Smooth muscle cell (in vitro differentiated cells): ENCODE results near the gene QKI. TPM values are rescaled to one million over a fixed set of nuclear protein-coding genes. Genes with fewer than 3 reads are reported as not detected.

Experiments used
- DNase-seq: peaks from one replicate; lab custom pipeline; 2025; ENCODE audit not compliant: unreplicated experiment; lab: John Stamatoyannopoulos, UW
- H2AFZ ChIP-seq: fragments of 200-600 bp; sonication (generic); 2 replicates; pipeline ENCODE4 v1.6.0; 2016; ENCODE audit warnings: antibody characterized with exemption, low read depth, mild to moderate bottlenecking
- H3F3A ChIP-seq: fragments of 200-600 bp; sonication (generic); 2 replicates; pipeline ENCODE4 v1.6.0; 2017; ENCODE audit warnings: antibody characterized with exemption, low read depth
- H3K27ac ChIP-seq: fragments of 200-600 bp; sonication (generic); 2 replicates; pipeline ENCODE4 v1.5.1; 2016; ENCODE audit warnings: low read depth, mild to moderate bottlenecking
- H3K27me3 ChIP-seq: fragments of 200-600 bp; sonication (generic); 2 replicates; pipeline ENCODE4 v1.6.1; 2016; ENCODE audit warnings: low read depth, mild to moderate bottlenecking
- H3K36me3 ChIP-seq: fragments of 200-600 bp; sonication (generic); 2 replicates; pipeline ENCODE4 v1.5.1; 2016; ENCODE audit warnings: low read depth
- H3K4me1 ChIP-seq: fragments of 200-600 bp; sonication (generic); 2 replicates; pipeline ENCODE4 v1.5.1; 2016; ENCODE audit warnings: low read depth
- H3K4me2 ChIP-seq: fragments of 200-600 bp; sonication (generic); 2 replicates; pipeline ENCODE4 v1.6.0; 2016; ENCODE audit warnings: mild to moderate bottlenecking
- H3K4me3 ChIP-seq: fragments of 200-600 bp; sonication (generic); 2 replicates; pipeline ENCODE4 v1.5.1; 2016; ENCODE audit warnings: mild to moderate bottlenecking
- H3K79me2 ChIP-seq: fragments of 200-600 bp; sonication (generic); 2 replicates; pipeline ENCODE4 v1.6.0; 2016; ENCODE audit warnings: low read depth, mild to moderate bottlenecking
- H3K9ac ChIP-seq: fragments of 200-600 bp; sonication (generic); 2 replicates; pipeline ENCODE4 v1.6.0; 2016; ENCODE audit warnings: low read depth
- H3K9me3 ChIP-seq: fragments of 200-600 bp; sonication (generic); replicated peaks from 2 replicates; pipeline ENCODE4 v1.5.1; 2016; ENCODE audit warnings: low read depth
- H4K20me1 ChIP-seq: fragments of 200-600 bp; sonication (generic); 2 replicates; pipeline ENCODE4 v1.6.0; 2016; ENCODE audit warnings: low read depth
- WGBS: methylation state at CpG from one replicate; pipeline ENCODE4 v1.1.7; 2016; ENCODE audit warnings: low lambda C conversion rate; 5-methylcytosine and 5-hydroxymethylcytosine counted together
- polyA plus RNA-seq: library from polyadenylated mRNA; unstranded; fragments of >200 nt; fragmentation: Nextera tagmentation; extraction: Ambion mirVana; gene quantifications from 2 replicates; pipeline ENCODE4 v1.2.1, GENCODE V29; 2016
- total RNA-seq: library from RNA; depleted of rRNA; stranded (reverse); fragments of >200 nt; gene quantifications from 2 replicates; pipeline ENCODE4 v1.2.3, GENCODE V29; 2014
- TF ChIP-seq, protein P1 (sequence below): fragments of 200-600 bp; sonication (generic); IDR thresholded peaks from 2 replicates; pipeline ENCODE4 v1.5.1; 2017; ENCODE audit warnings: borderline replicate concordance, mild to moderate bottlenecking, antibody characterized with exemption; ENCODE audit not compliant: insufficient read depth, poor library complexity, severe bottlenecking

Gene QKI
- total and polyA plus RNA-seq, 2 experiments from 2014 or later = 65.1 to 162 TPM

DNA sequence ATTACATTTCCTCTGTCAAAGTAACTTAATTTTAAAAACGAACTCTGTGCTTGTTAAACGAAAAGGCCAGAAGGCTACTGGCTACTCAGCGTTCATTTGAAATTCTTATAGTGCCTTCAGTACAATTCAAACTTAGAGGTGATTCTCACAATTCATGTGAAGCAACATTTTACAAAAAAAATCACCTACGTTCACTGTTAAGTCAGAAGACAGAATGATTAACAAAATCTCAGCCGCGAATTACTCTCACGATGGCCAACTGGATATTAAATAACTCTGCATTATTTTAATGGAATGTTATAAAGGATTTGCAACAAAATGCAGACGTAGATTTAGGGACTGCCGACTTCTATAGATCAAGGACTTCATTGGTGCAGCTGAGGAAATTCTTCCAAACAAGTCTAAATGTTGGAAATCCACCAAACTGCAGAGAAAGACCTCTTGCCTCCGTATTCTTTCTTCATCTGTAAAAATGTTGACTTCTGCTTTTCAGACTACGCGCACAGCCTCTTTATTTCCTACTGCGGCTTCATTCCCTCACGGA is 1.6 kb upstream of the QKI start:
- H3K9me3 ChIP-seq = no peaks in the 10 kb centered on the region
- no peaks in the 10 kb centered on the region for H3K27me3 ChIP-seq
- H3K9ac ChIP-seq = peak overlapping the region; percentile 89
- H3F3A ChIP-seq = peaks cover 3% of the 10 kb centered on the region
- H2AFZ ChIP-seq = peak overlapping the region; percentile 65
- H3K4me1 ChIP-seq = peaks cover 16% of the 10 kb centered on the region
- peak overlapping the region; percentile 71 for H3K4me3 ChIP-seq
- no peaks in the 10 kb centered on the region for H3K36me3 ChIP-seq
- WGBS = 5% methylated on average over 14 of the region's 14 CpGs
- TF ChIP-seq, protein P1, sequence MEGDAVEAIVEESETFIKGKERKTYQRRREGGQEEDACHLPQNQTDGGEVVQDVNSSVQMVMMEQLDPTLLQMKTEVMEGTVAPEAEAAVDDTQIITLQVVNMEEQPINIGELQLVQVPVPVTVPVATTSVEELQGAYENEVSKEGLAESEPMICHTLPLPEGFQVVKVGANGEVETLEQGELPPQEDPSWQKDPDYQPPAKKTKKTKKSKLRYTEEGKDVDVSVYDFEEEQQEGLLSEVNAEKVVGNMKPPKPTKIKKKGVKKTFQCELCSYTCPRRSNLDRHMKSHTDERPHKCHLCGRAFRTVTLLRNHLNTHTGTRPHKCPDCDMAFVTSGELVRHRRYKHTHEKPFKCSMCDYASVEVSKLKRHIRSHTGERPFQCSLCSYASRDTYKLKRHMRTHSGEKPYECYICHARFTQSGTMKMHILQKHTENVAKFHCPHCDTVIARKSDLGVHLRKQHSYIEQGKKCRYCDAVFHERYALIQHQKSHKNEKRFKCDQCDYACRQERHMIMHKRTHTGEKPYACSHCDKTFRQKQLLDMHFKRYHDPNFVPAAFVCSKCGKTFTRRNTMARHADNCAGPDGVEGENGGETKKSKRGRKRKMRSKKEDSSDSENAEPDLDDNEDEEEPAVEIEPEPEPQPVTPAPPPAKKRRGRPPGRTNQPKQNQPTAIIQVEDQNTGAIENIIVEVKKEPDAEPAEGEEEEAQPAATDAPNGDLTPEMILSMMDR = no peak
- H3K4me2 ChIP-seq = peak overlapping the region; percentile 86
- peaks cover 30% of the 10 kb centered on the region for H3K79me2 ChIP-seq
- peaks cover 10% of the 10 kb centered on the region for H4K20me1 ChIP-seq
- peak overlapping the region; percentile 93 for H3K27ac ChIP-seq
- no peak for DNase-seq

DNA sequence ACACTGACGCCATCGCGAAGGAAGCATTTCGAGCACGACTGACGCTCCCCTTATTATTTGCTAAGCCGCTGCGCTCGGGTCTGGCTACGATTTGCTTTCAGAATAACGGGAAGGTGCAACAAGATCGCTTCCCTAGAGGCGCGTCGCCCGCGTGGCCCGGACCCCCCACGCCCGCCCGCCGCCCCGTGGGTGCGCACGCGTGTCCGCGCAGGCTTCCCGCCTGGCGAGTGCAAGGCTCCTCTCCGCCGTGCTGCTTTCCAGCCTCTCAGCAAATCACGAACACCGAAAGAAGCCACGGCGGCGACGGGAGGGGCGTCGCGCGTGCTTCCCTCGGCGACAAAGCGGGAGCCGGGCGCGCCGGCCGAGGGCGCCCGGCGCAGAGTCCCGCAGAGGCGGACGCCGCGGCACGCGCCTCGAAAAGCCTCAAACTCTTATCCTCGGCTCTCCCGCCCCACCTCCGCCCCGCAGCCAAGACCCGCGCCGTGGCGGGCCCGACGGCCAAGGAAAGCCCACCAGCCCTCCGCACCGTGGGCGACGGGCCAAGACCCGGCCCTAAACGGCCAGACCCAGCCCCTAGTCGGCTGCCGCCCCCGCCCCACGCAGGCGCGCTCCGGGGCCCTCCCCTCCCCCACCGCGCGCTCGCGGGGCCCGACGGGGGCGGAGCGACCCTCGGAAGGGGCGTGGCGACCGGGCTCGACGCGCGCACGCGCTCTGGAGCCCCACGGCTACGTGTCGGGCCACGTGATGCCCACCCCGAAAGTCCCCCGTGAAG is 987 bp upstream of the QKI start:
- H3K4me2 ChIP-seq = peak overlapping the region; percentile 86
- H3K9ac ChIP-seq = peak overlapping the region; percentile 89
- peaks cover 3% of the 10 kb centered on the region for H3F3A ChIP-seq
- H3K27me3 ChIP-seq = no peaks in the 10 kb centered on the region
- peaks cover 17% of the 10 kb centered on the region for H4K20me1 ChIP-seq
- 1% methylated on average over 57 of the region's 109 CpGs for WGBS
- peak overlapping the region; percentile 65 for H2AFZ ChIP-seq
- DNase-seq = peak; percentile 84
- H3K36me3 ChIP-seq = no peaks in the 10 kb centered on the region
- H3K79me2 ChIP-seq = peaks cover 37% of the 10 kb centered on the region
- TF ChIP-seq, protein P1 = no peak
- H3K9me3 ChIP-seq = no peaks in the 10 kb centered on the region
- peaks cover 23% of the 10 kb centered on the region for H3K4me1 ChIP-seq
- peak overlapping the region; percentile 71 for H3K4me3 ChIP-seq
- H3K27ac ChIP-seq = peak overlapping the region; percentile 93

DNA sequence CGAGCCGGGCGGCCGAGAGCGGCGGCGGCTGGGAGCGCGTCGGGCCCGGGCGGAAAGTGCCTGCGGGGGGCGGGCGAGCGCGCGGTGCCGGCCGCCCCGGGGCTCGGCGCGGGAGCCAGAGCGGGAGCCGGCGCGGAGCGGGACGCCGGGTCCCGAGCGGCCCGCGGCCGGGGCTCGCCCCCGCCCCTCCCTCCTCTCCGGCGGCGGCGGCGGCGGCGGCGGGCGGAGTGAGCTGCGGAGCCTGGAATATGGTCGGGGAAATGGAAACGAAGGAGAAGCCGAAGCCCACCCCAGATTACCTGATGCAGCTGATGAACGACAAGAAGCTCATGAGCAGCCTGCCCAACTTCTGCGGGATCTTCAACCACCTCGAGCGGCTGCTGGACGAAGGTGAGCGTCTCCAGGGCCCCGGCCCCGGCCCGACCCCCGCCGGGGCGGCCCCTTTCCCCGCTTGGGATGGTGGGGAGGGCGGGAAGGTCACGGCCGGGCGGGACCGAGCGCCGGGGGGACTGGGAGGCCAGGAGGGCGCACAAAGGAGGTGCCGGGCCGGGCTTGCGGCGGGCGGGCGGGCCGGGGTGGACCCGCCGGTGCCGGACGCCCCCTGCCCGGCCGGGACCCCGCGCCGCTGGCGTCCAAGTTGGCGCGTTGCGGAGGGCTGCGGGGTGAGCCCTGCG is 565 bp downstream of the QKI start:
- Histone ChIP-seq H3K4me2 (peak overlapping the region; percentile 90), H3K27me3 (no peaks in the 10 kb centered on the region), H3K79me2 (peaks cover 52% of the 10 kb centered on the region), H3K4me3 (peak overlapping the region; percentile 99), H3K9me3 (no peaks in the 10 kb centered on the region), H2AFZ (no peak overlapping the region), H3K9ac (peak overlapping the region; percentile 96), H3K4me1 (peaks cover 38% of the 10 kb centered on the region), H3K36me3 (no peaks in the 10 kb centered on the region), H3K27ac (peak overlapping the region; percentile 88), H3F3A (peaks cover 3% of the 10 kb centered on the region), H4K20me1 (peaks cover 33% of the 10 kb centered on the region)
- no peak for DNase-seq
- TF ChIP-seq, protein P1 = no peak
- WGBS = 3% methylated on average over 6 of the region's 94 CpGs
